ENCODE results near the gene EXOC1.

DNA sequence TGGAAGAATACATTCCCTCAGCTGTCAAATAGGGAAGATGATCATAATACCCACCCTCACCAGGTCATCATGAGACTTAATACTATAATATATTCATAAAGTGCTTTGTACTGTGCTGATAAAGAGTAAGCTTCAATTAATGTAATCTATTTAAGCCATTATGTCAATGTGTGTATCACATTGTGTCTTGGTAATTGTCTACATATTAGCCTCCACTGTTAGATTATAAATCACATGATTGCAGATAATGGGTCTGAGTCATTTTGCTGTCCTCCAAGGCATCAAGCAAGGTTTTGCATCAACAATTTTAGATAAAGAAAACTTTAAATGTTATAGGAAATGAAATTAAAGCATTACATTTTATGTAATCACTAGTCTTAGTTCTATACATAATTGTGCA is 50.1 kb downstream of the EXOC1 start:
- TF ChIP-seq POLR2A (IDR thresholded peaks at IDR 0.05), result no peak
- TF ChIP-seq, protein P1, sequence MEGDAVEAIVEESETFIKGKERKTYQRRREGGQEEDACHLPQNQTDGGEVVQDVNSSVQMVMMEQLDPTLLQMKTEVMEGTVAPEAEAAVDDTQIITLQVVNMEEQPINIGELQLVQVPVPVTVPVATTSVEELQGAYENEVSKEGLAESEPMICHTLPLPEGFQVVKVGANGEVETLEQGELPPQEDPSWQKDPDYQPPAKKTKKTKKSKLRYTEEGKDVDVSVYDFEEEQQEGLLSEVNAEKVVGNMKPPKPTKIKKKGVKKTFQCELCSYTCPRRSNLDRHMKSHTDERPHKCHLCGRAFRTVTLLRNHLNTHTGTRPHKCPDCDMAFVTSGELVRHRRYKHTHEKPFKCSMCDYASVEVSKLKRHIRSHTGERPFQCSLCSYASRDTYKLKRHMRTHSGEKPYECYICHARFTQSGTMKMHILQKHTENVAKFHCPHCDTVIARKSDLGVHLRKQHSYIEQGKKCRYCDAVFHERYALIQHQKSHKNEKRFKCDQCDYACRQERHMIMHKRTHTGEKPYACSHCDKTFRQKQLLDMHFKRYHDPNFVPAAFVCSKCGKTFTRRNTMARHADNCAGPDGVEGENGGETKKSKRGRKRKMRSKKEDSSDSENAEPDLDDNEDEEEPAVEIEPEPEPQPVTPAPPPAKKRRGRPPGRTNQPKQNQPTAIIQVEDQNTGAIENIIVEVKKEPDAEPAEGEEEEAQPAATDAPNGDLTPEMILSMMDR (IDR thresholded peaks at IDR 0.05), result no peak

Measured in prostate gland (tissue), 2 donors.